ENCODE data around the gene MKLN1. TPM values are rescaled to one million over a fixed set of nuclear protein-coding genes. Genes with fewer than 3 reads are reported as not detected.

The MKLN1 gene
- total and polyA plus RNA-seq, 2 donors (not counting 1 experiment from before 2014, with no cell fraction given), result 8.5 to 68.4 TPM

GRCh38 chr7:131325179-131325840, 2.4 kb upstream of the MKLN1 start:
- Histone ChIP-seq H3K36me3 (replicated peaks in 1 of 2; ENCODE audit: control extremely low read depth in 1 of 2, control insufficient read depth in 1 of 2, extremely low read depth in 1 of 2, insufficient read depth in 2 of 2, low read length in 1 of 2) (no peaks in the 10 kb centered on the region), H3K4me3 (ENCODE audit: control extremely low read depth in 1 of 5, extremely low read depth in 1 of 5, insufficient read depth in 1 of 5, low read depth in 2 of 5, low read length in 4 of 5) (no peak overlapping the region), H3K4me2 (replicated peaks; ENCODE audit: low read depth, low read length, poor library complexity, severe bottlenecking) (no peak overlapping the region), H3K9me3 (ENCODE audit: control extremely low read depth in 1 of 3, control insufficient read depth in 2 of 3, insufficient read depth in 1 of 3, low read length in 2 of 3) (no peaks in the 10 kb centered on the region), H3K27me3 (replicated peaks in 1 of 4; ENCODE audit: control extremely low read depth in 1 of 4, control insufficient read depth in 3 of 4, insufficient read depth in 4 of 4, low read length in 3 of 4) (no peaks in the 10 kb centered on the region), H2AFZ (ENCODE audit: insufficient read depth, low read depth, low read length, poor library complexity, severe bottlenecking) (no peak overlapping the region), H3K79me2 (ENCODE audit: control insufficient read depth, insufficient read depth, low read length) (peaks cover 65% of the 10 kb centered on the region), H3K4me1 (ENCODE audit: control insufficient read depth in 2 of 2, insufficient read depth in 2 of 2, low read length in 2 of 2) (peaks cover 25 to 27% of the 10 kb centered on the region in 2 donors), H3K27ac (ENCODE audit: low read length in 2 of 2) (no peak overlapping the region), H3K9ac (ENCODE audit: low read length) (no peak overlapping the region), H4K20me1 (ENCODE audit: control insufficient read depth, insufficient read depth, low read length, poor library complexity, severe bottlenecking) (no peaks in the 10 kb centered on the region)
- CTCF ChIA-PET, result interaction anchor here (0.6 to 1.2 kb wide), 2 partner anchors 257 to 445 kb away, joined by 3 read pairs; no protein-coding TSS in a partner anchor
- peaks cover 48% of the 10 kb centered on the region for H3K4me1 Mint-ChIP-seq
- no peak overlapping the region for H3K27ac Mint-ChIP-seq
- TF ChIP-seq CTCF (IDR thresholded peaks at IDR 0.05) (no peak), EZH2 (IDR thresholded peaks at IDR 0.05; ENCODE audit: borderline replicate concordance, insufficient read depth, low read depth, low read length, poor library complexity, severe bottlenecking) (no peak)
- intact Hi-C loops (cut with micrococcal nuclease), result loop anchor here (5.0 to 10.0 kb wide), 2 partner anchors 363 to 1251 kb away; partner anchors contain the start of gene KLHDC10
- DNase-seq (no peak), ATAC-seq (ENCODE audit: low read depth) (no peak)
- POLR2A ChIA-PET, result interaction anchor here (0.6 to 0.7 kb wide), 2 partner anchors 8 to 204 kb away, joined by 4 read pairs; no protein-coding TSS in a partner anchor
- 100% methylated on average over 5 of the region's 5 CpGs for WGBS (ENCODE audit: insufficient coverage)
- H3K9me3 Mint-ChIP-seq (ENCODE audit: insufficient read depth), result no peaks in the 10 kb centered on the region
- no peaks in the 10 kb centered on the region for H3K27me3 Mint-ChIP-seq
- H3K4me3 Mint-ChIP-seq, result peak overlapping the region; percentile 44

- peak overlapping the region in 3 of 5 experiments; percentile 96 to 99 (median 96) for H3K4me3 ChIP-seq (ENCODE audit: control extremely low read depth in 1 of 5, extremely low read depth in 1 of 5, insufficient read depth in 1 of 5, low read depth in 2 of 5, low read length in 4 of 5)
- intact Hi-C loops (cut with micrococcal nuclease), result loop anchor here (5.0 to 10.0 kb wide), 2 partner anchors 364 to 1252 kb away; partner anchors contain the start of gene KLHDC10
- ATAC-seq (ENCODE audit: low read depth) (no peak), DNase-seq (no peak)
- H3K4me3 Mint-ChIP-seq, result peak overlapping the region; percentile 85
- peak overlapping the region; percentile 98 for H2AFZ ChIP-seq (ENCODE audit: insufficient read depth, low read depth, low read length, poor library complexity, severe bottlenecking)
- no peaks in the 10 kb centered on the region for H3K36me3 ChIP-seq (replicated peaks in 1 of 2; ENCODE audit: control extremely low read depth in 1 of 2, control insufficient read depth in 1 of 2, extremely low read depth in 1 of 2, insufficient read depth in 2 of 2, low read length in 1 of 2)
- peaks cover 26 to 29% of the 10 kb centered on the region in 2 donors for H3K4me1 ChIP-seq (ENCODE audit: control insufficient read depth in 2 of 2, insufficient read depth in 2 of 2, low read length in 2 of 2)
- H3K9me3 ChIP-seq (ENCODE audit: control extremely low read depth in 1 of 3, control insufficient read depth in 2 of 3, insufficient read depth in 1 of 3, low read length in 2 of 3), result no peaks in the 10 kb centered on the region
- H4K20me1 ChIP-seq (ENCODE audit: control insufficient read depth, insufficient read depth, low read length, poor library complexity, severe bottlenecking), result no peaks in the 10 kb centered on the region
- CTCF ChIA-PET, result interaction anchor here (1.2 to 1.8 kb wide), 4 partner anchors 10 to 219 kb away, joined by 4 to 8 read pairs (median 6); no protein-coding TSS in a partner anchor
- no peak overlapping the region for H3K27ac ChIP-seq (ENCODE audit: low read length in 2 of 2)
- TF ChIP-seq CTCF (IDR thresholded peaks at IDR 0.05) (no peak), EZH2 (IDR thresholded peaks at IDR 0.05; ENCODE audit: borderline replicate concordance, insufficient read depth, low read depth, low read length, poor library complexity, severe bottlenecking) (no peak)
- H3K27ac Mint-ChIP-seq, result peak overlapping the region; percentile 95
- H3K79me2 ChIP-seq (ENCODE audit: control insufficient read depth, insufficient read depth, low read length), result peaks cover 77% of the 10 kb centered on the region
- POLR2A ChIA-PET, result interaction anchor here (0.7 kb wide), 1 partner anchor 90 kb away, joined by 3 read pairs; no protein-coding TSS in a partner anchor
- H3K9me3 Mint-ChIP-seq (ENCODE audit: insufficient read depth), result no peaks in the 10 kb centered on the region
- H3K4me1 Mint-ChIP-seq, result peaks cover 59% of the 10 kb centered on the region
- WGBS (ENCODE audit: insufficient coverage), result no CpG with 5 or more reads among the region's 6 CpGs
- peak overlapping the region; percentile 82 for H3K4me2 ChIP-seq (replicated peaks; ENCODE audit: low read depth, low read length, poor library complexity, severe bottlenecking)
- peak overlapping the region; percentile 99 for H3K9ac ChIP-seq (ENCODE audit: low read length)
- H3K27me3 Mint-ChIP-seq, result no peaks in the 10 kb centered on the region
- H3K27me3 ChIP-seq (replicated peaks in 1 of 4; ENCODE audit: control extremely low read depth in 1 of 4, control insufficient read depth in 3 of 4, insufficient read depth in 4 of 4, low read length in 3 of 4), result no peaks in the 10 kb centered on the region
Observed at GRCh38 chr7:131326576-131326975, 1.1 kb upstream of the MKLN1 start.

Measured in B cell (primary cell).